Mammary epithelial cell (primary cell): ENCODE measurements around the gene SRM.

ENCODE experiments used
- EZH2 ChIP-seq: IDR thresholded peaks from 2 replicates; pipeline ENCODE4 v1.6.1; 2012; ENCODE audit warnings: low read length, inconsistent platforms, borderline replicate concordance
- TF ChIP-seq, protein P1 (sequence below), 2 donors: IDR thresholded peaks in 1 of 2; conservative IDR thresholded peaks in 1 of 2; 2 replicates each; pipeline ENCODE4 v1.5.1; 2011 to 2012; ENCODE audit warnings: inconsistent platforms in 2 of 2, low read length in 2 of 2, mild to moderate bottlenecking in 2 of 2, control low read depth in 1 of 2, low read depth in 1 of 2; ENCODE audit not compliant: insufficient read depth in 1 of 2; ENCODE audit errors: extremely low read depth in 1 of 2

DNA sequence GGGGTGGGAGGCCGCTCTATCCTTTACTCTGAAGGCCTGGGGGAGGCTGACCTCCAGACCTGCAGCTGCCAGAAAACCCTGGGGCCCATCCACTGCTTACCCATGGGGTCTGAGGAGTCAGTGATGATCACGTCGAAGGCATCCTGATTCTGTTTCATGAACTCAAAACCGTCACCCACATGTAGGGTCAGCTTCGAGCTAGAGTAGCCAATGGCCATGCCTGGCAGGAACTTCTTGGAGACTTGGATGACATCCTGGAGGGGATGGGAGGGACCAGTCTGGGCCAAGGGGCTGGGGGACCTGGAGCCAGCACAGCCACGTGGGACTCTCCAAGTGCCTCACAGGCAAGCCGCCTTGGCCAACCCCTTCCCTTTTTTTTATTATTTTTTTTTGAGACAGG, 3.3 kb downstream of the SRM start:
- TF ChIP-seq, protein P1, sequence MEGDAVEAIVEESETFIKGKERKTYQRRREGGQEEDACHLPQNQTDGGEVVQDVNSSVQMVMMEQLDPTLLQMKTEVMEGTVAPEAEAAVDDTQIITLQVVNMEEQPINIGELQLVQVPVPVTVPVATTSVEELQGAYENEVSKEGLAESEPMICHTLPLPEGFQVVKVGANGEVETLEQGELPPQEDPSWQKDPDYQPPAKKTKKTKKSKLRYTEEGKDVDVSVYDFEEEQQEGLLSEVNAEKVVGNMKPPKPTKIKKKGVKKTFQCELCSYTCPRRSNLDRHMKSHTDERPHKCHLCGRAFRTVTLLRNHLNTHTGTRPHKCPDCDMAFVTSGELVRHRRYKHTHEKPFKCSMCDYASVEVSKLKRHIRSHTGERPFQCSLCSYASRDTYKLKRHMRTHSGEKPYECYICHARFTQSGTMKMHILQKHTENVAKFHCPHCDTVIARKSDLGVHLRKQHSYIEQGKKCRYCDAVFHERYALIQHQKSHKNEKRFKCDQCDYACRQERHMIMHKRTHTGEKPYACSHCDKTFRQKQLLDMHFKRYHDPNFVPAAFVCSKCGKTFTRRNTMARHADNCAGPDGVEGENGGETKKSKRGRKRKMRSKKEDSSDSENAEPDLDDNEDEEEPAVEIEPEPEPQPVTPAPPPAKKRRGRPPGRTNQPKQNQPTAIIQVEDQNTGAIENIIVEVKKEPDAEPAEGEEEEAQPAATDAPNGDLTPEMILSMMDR (conservative IDR thresholded peaks at IDR 0.05 in 1 of 2, IDR thresholded peaks at IDR 0.05 in 1 of 2; ENCODE audit: extremely low read depth in 1 of 2, insufficient read depth in 1 of 2, low read depth in 1 of 2, low read length in 2 of 2) = no peak
- no peak for TF ChIP-seq EZH2
